Panc1 (cell line): Measurements from ENCODE around the gene WIPF2. TPM values are rescaled to one million over a fixed set of nuclear protein-coding genes. Genes with fewer than 3 reads are reported as not detected.

Source experiments
- ATAC-seq: fragments of 200-7000 bp; cut with Tn5 transposase; 2 replicates; pipeline ENCODE4 v1.9.1; 2020; ENCODE audit warnings: mild to moderate bottlenecking, moderate library complexity
- BruUV-seq: library from RNA; stranded (reverse); fragments of 400-500 nt; replicated peaks from 2 replicates; lab custom pipeline; 2021; lab: Mats Ljungman, UMichigan
- CTCF ChIA-PET: fragments of 300-600 bp; sonication (Branson Sonifier 250); formaldehyde crosslinking; loops from one replicate; lab custom pipeline; 2022; ENCODE audit warnings: antibody characterized with exemption; lab: Charles Lee
- POLR2A ChIA-PET: fragments of 300-600 bp; sonication (Branson Sonifier 250); formaldehyde crosslinking; loops from one replicate; lab custom pipeline; 2022; ENCODE audit warnings: antibody characterized with exemption; lab: Charles Lee
- DNase-seq: peaks from one replicate; pipeline ENCODE4 v3.0.0-alpha.2; 2010; ENCODE audit warnings: low read depth, low spot score
- H3K27ac ChIP-seq: 2 replicates; pipeline ENCODE4 v1.5.1; 2011; ENCODE audit warnings: mild to moderate bottlenecking, low read length, inconsistent platforms
- H3K27me3 ChIP-seq: fragments of 200-500 bp; sonication (Bioruptor generic); 2 replicates; pipeline ENCODE4 v1.6.0; 2014; ENCODE audit warnings: low read length, inconsistent platforms; ENCODE audit not compliant: control insufficient read depth, insufficient read depth
- H3K36me3 ChIP-seq: fragments of 200-500 bp; sonication (Bioruptor generic); 2 replicates; pipeline ENCODE4 v1.5.1; 2014; ENCODE audit warnings: inconsistent platforms, mild to moderate bottlenecking, low read length, moderate library complexity; ENCODE audit not compliant: control insufficient read depth, insufficient read depth
- H3K4me1 ChIP-seq: 2 replicates; pipeline ENCODE4 v1.5.1; 2011; ENCODE audit warnings: inconsistent platforms, mild to moderate bottlenecking, low read length, moderate library complexity; ENCODE audit not compliant: control insufficient read depth, insufficient read depth
- H3K4me3 ChIP-seq, 2 experiments: 2 replicates each; pipeline ENCODE4 v1.5.1; 2011 to 2012; ENCODE audit warnings: low read depth in 2 of 2, low read length in 2 of 2, mild to moderate bottlenecking in 2 of 2, inconsistent platforms in 1 of 2, moderate library complexity in 1 of 2
- H3K9me3 ChIP-seq: fragments of 200-500 bp; sonication (Bioruptor generic); 2 replicates; pipeline ENCODE4 v1.5.1; 2014; ENCODE audit warnings: low read depth, mild to moderate bottlenecking, inconsistent platforms, low read length, moderate library complexity; ENCODE audit not compliant: control insufficient read depth, insufficient read depth
- CTCF ChIP-seq: fragments of 450-650 bp; IDR thresholded peaks from 2 replicates; pipeline ENCODE4 v1.5.1; 2017; ENCODE audit warnings: mild to moderate bottlenecking
- POLR2AphosphoS5 ChIP-seq: IDR thresholded peaks from 2 replicates; pipeline ENCODE4 v1.6.1; 2012; ENCODE audit warnings: mild to moderate bottlenecking, low read depth, low read length, moderate library complexity
- REST ChIP-seq, 2 experiments: IDR thresholded peaks; 2 replicates each; pipeline ENCODE4 v1.6.1; 2011 to 2012; ENCODE audit warnings: low read depth in 2 of 2, control low read depth in 1 of 2, low read length in 1 of 2, mild to moderate bottlenecking in 1 of 2, moderate library complexity in 1 of 2; ENCODE audit not compliant: insufficient read depth in 1 of 2
- SIN3A ChIP-seq: IDR thresholded peaks from 2 replicates; pipeline ENCODE4 v1.6.1; 2012; ENCODE audit warnings: low read depth, mild to moderate bottlenecking, low read length, moderate library complexity, borderline replicate concordance; ENCODE audit not compliant: insufficient read depth
- TCF7L2 ChIP-seq: IDR thresholded peaks from 2 replicates; pipeline ENCODE4 v1.6.1; 2011; ENCODE audit warnings: mild to moderate bottlenecking, low read depth, low read length, inconsistent platforms
- in situ Hi-C: cut with HindIII; loops from 2 replicates; pipeline ENCODE4 v1.10.0; 2016; ENCODE audit warnings: low sequenced_read_pairs, low pct_unique_long_range_greater_than_20kb
- intact Hi-C: fragments of 100-400 bp; cut with micrococcal nuclease; formaldehyde crosslinking; loops from one replicate; pipeline ENCODE4 v1.10.0; 2022; ENCODE audit not compliant: unreplicated experiment
- total RNA-seq: library from RNA; stranded (reverse); gene quantifications from one replicate; pipeline ENCODE4 v1.2.1, GENCODE V29; 2021; ENCODE audit not compliant: unreplicated experiment

The WIPF2 gene
- total RNA-seq, 1 experiment from 2014 or later, result 45.9 TPM

DNA sequence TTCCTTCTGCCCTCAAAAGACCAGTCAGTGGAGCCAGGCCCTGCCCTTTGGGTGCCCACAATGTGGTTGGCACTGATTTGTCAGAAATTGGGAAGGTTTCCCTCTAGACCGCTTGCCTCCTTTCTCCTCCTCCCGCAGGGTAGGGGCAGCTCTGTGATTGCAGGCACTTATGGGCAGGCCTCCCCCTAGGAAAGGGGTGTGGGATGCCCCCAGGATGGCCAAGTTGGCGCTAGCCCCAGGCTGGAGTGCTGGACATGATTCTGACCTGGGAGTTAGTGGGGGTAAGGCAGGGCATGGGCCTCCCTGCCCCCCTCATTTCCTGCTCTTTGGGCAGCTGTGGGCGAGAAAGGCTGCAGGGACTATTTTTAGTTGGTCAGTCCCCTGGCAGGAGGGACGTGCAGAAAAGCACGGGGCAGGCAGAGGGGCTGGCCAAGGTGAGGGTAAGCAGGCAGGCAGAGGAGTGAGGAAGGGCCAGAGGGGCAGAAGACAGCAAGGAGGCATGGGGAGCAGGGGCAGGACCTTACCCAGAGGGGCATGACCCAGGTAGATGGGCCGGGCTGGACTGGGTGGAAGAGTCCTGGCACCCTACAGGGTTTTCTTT, 93.1 kb downstream of the WIPF2 start:
- peak overlapping the region; percentile 95 for H3K27ac ChIP-seq
- ATAC-seq, result no peak
- no peaks in the 10 kb centered on the region for H3K9me3 ChIP-seq
- peaks cover 92% of the 10 kb centered on the region for H3K4me1 ChIP-seq
- H3K27me3 ChIP-seq, result no peaks in the 10 kb centered on the region
- in situ Hi-C loops (no loop called here), intact Hi-C loops (no loop called here)
- no peak for DNase-seq
- peak overlapping the region in 1 of 2 experiments; percentile 81; a peak in 1 of 4 replicates for H3K4me3 ChIP-seq
- ChIA-PET POLR2A (interaction anchor here (0.5 kb wide), 1 partner anchor 11 kb away, joined by 4 read pairs; no protein-coding TSS in a partner anchor), CTCF (interaction anchor here (0.6 kb wide), 1 partner anchor 37 kb away, joined by 3 read pairs; no protein-coding TSS in a partner anchor)
- no peaks in the 10 kb centered on the region for H3K36me3 ChIP-seq
- no TSS peak for BruUV-seq
- no peak for TF ChIP-seq REST (IDR thresholded peaks at IDR 0.05; ENCODE audit: insufficient read depth in 1 of 2, low read depth in 2 of 2, low read length in 1 of 2)
- TF ChIP-seq SIN3A, result no peak
- TF ChIP-seq POLR2AphosphoS5, result no peak

DNA sequence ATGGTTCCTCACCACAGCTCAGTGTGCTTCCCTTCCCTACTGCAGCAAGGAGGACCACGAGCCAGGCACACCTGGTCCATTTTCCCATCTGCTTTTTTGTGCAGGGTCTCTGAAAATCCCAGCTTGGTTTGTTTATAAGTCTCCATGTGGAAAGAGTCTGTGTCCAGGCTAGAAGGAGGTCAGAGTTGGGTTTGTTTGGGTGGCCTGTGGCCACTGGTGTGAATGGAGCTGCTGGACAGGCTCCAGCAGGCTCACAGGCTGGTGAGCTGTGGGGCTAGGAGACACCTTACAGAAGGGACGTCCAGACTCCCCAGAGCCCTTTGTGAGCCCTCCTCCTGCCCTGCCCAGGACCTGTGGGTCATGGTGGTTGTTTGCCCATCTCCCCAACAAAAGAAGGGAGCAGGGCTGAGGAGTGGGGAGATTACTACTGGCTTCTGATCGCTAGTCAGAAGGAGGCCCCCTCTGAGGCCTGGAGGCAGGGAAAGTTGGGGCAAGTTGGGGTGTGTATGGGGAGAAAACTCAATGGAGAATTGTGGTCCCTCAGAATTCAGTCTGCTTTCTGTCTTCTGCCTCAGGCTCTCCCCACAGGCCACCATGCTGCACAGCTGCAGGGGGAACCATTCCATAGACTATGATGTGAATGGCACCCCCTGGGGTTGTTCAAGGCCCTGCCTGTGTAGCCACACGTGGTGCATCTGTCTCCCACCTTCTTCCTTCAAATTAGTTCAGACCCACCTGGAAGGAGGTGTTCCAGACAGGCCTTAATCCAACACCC, 94.0 kb downstream of the WIPF2 start:
- Histone ChIP-seq H3K4me1 (peaks cover 86% of the 10 kb centered on the region), H3K27me3 (no peaks in the 10 kb centered on the region), H3K27ac (peak overlapping the region; percentile 95), H3K36me3 (no peaks in the 10 kb centered on the region), H3K4me3 (no peak overlapping the region), H3K9me3 (no peaks in the 10 kb centered on the region)
- intact Hi-C loops (no loop called here), in situ Hi-C loops (no loop called here)
- TF ChIP-seq CTCF (no peak), REST (IDR thresholded peaks at IDR 0.05; ENCODE audit: insufficient read depth in 1 of 2, low read depth in 2 of 2, low read length in 1 of 2) (no peak), SIN3A (no peak), POLR2AphosphoS5 (no peak), TCF7L2 (no peak)
- BruUV-seq, result no TSS peak
- ATAC-seq, result no peak
- ChIA-PET CTCF (no interaction called here), POLR2A (no interaction called here)
- DNase-seq, result no peak
